Liver (tissue), 9 donors: ENCODE results near the gene CDKN2C. TPM values are rescaled to one million over a fixed set of nuclear protein-coding genes. Genes with fewer than 3 reads are reported as not detected.

Experiments
- DNase-seq: peaks from one replicate; pipeline ENCODE4 v3.0.0-alpha.2; 2017; ENCODE audit warnings: low spot score
- H3K27ac ChIP-seq, 2 donors: one replicate each; pipeline ENCODE4 v1.7.0; 2013; ENCODE audit warnings: inconsistent platforms in 2 of 2, low read length in 2 of 2, control low read depth in 1 of 2, low read depth in 1 of 2, mild to moderate bottlenecking in 1 of 2
- H3K27me3 ChIP-seq, 4 donors: one replicate each; pipeline versions ENCODE4 v1.6.1 to v1.7.0; 2013; ENCODE audit warnings: low read length in 3 of 4, inconsistent platforms in 1 of 4, mild to moderate bottlenecking in 1 of 4, moderate library complexity in 1 of 4; ENCODE audit not compliant: control insufficient read depth in 4 of 4, insufficient read depth in 4 of 4
- H3K36me3 ChIP-seq, 4 donors: one replicate each; pipeline versions ENCODE4 v1.6.1 to v1.7.0; 2013; ENCODE audit warnings: low read length in 3 of 4, mild to moderate bottlenecking in 3 of 4, low read depth in 1 of 4, moderate library complexity in 1 of 4; ENCODE audit not compliant: control insufficient read depth in 4 of 4, insufficient read depth in 3 of 4
- H3K4me1 ChIP-seq, 4 donors: one replicate each; pipeline versions ENCODE4 v1.6.1 to v1.7.0; 2013; ENCODE audit warnings: low read length in 3 of 4, mild to moderate bottlenecking in 3 of 4, moderate library complexity in 1 of 4; ENCODE audit not compliant: control insufficient read depth in 4 of 4, insufficient read depth in 4 of 4
- H3K4me3 ChIP-seq, 3 donors: one replicate each; pipeline versions ENCODE4 v1.6.1 to v1.7.0; 2013; ENCODE audit warnings: low read length in 3 of 3, control low read depth in 1 of 3, low read depth in 1 of 3, mild to moderate bottlenecking in 1 of 3
- H3K9ac ChIP-seq, 2 donors: one replicate each; pipeline ENCODE4 v1.7.0; 2013; ENCODE audit warnings: low read length in 2 of 2, mild to moderate bottlenecking in 2 of 2, moderate library complexity in 2 of 2, control low read depth in 1 of 2, low read depth in 1 of 2
- H3K9me3 ChIP-seq, 4 donors: one replicate each; pipeline versions ENCODE4 v1.6.1 to v1.7.0; 2013; ENCODE audit warnings: low read length in 3 of 4; ENCODE audit not compliant: control insufficient read depth in 4 of 4
- ATF3 ChIP-seq: IDR thresholded peaks from 2 replicates; pipeline ENCODE4 v1.6.1; 2016; ENCODE audit warnings: antibody characterized with exemption
- CTCF ChIP-seq: fragments of 150-350 bp; IDR thresholded peaks from 2 replicates; pipeline ENCODE4 v1.5.1; 2017; ENCODE audit warnings: improper control_type of control experiment, low read depth, low read length; ENCODE audit not compliant: missing input control
- EGR1 ChIP-seq, 2 donors: IDR thresholded peaks; 2 replicates each; pipeline ENCODE4 v1.6.1; 2016 to 2018; ENCODE audit warnings: antibody characterized with exemption in 2 of 2, low read depth in 2 of 2
- FOXA1 ChIP-seq: IDR thresholded peaks from 2 replicates; pipeline ENCODE4 v1.6.1; 2016; ENCODE audit warnings: antibody characterized with exemption
- FOXA2 ChIP-seq: IDR thresholded peaks from 2 replicates; pipeline ENCODE4 v1.6.1; 2016; ENCODE audit warnings: antibody characterized with exemption
- GABPA ChIP-seq, 2 donors: IDR thresholded peaks in 1 of 2; conservative IDR thresholded peaks in 1 of 2; 2 replicates each; pipeline ENCODE4 v1.6.1; 2016; ENCODE audit warnings: antibody characterized with exemption in 2 of 2, mild to moderate bottlenecking in 1 of 2, moderate library complexity in 1 of 2
- HNF4A ChIP-seq, 2 donors: conservative IDR thresholded peaks; 2 replicates each; pipeline ENCODE4 v1.6.1; 2016; ENCODE audit warnings: antibody characterized with exemption in 2 of 2, mild to moderate bottlenecking in 2 of 2
- HNF4G ChIP-seq: IDR thresholded peaks from 2 replicates; pipeline ENCODE4 v1.6.1; 2016; ENCODE audit warnings: antibody characterized with exemption
- JUND ChIP-seq, 2 donors: IDR thresholded peaks; 2 replicates each; pipeline ENCODE4 v1.6.1; 2016; ENCODE audit warnings: antibody characterized with exemption in 2 of 2
- MAX ChIP-seq: IDR thresholded peaks from 2 replicates; pipeline ENCODE4 v1.6.1; 2016; ENCODE audit warnings: antibody characterized with exemption
- NR2F2 ChIP-seq: IDR thresholded peaks from 2 replicates; pipeline ENCODE4 v1.6.1; 2016; ENCODE audit warnings: antibody characterized with exemption
- RAD21 ChIP-seq, 2 donors: IDR thresholded peaks; 2 replicates each; pipeline ENCODE4 v1.6.1; 2016; ENCODE audit warnings: antibody characterized with exemption in 2 of 2, mild to moderate bottlenecking in 2 of 2
- REST ChIP-seq: IDR thresholded peaks from 2 replicates; pipeline ENCODE4 v1.6.1; 2016; ENCODE audit warnings: antibody characterized with exemption, mild to moderate bottlenecking
- RXRA ChIP-seq, 2 donors: IDR thresholded peaks; 2 replicates each; pipeline ENCODE4 v1.6.1; 2017 to 2018; ENCODE audit warnings: antibody characterized with exemption in 2 of 2, mild to moderate bottlenecking in 1 of 2
- SP1 ChIP-seq: IDR thresholded peaks from 2 replicates; pipeline ENCODE4 v1.6.1; 2018; ENCODE audit warnings: antibody characterized with exemption, mild to moderate bottlenecking
- TAF1 ChIP-seq: conservative IDR thresholded peaks from 2 replicates; pipeline ENCODE4 v1.6.1; 2016; ENCODE audit warnings: antibody characterized with exemption, mild to moderate bottlenecking
- YY1 ChIP-seq: IDR thresholded peaks from 2 replicates; pipeline ENCODE4 v1.6.1; 2016; ENCODE audit warnings: antibody characterized with exemption, mild to moderate bottlenecking
- ZBTB33 ChIP-seq: IDR thresholded peaks from 2 replicates; pipeline ENCODE4 v1.6.1; 2016; ENCODE audit warnings: antibody characterized with exemption
- WGBS: extraction: QIAGEN DNeasy Blood & Tissue Kit; methylation state at CpG from one replicate; pipeline ENCODE4 v1.1.7; 2013; 5-methylcytosine and 5-hydroxymethylcytosine counted together
- polyA plus RNA-seq, 2 donors: library from polyadenylated mRNA; stranded (reverse) in 1 of 2; unstranded in 1 of 2; fragments of 200-250 nt in 1 of 2; fragments of >200 nt in 1 of 2; fragmentation: Nextera tagmentation in 1 of 2; extraction: Ambion mirVana in 1 of 2; gene quantifications; one replicate each; pipeline versions ENCODE4 v1.2.1 to v1.2.3, GENCODE V29; 2013 to 2015
- total RNA-seq, 2 donors: library from RNA; depleted of rRNA; stranded (reverse); fragments of >200 nt; gene quantifications; one replicate each; pipeline ENCODE4 v1.2.3, GENCODE V29; 2014
- donor health status: healthy.
- donor health status: healthy.
- donor health status: healthy.
- donor health status: healthy.
- donor health status: healthy.

The CDKN2C gene
- total and polyA plus RNA-seq, 4 donors: 1.9 to 27.4 (median 4.2) TPM

- Histone ChIP-seq H3K36me3 (no peaks in the 10 kb centered on the region), H3K27ac (no peak overlapping the region), H3K9me3 (no peaks in the 10 kb centered on the region), H3K4me3 (no peak overlapping the region), H3K4me1 (peaks cover 0 to under 1% (median 0%) of the 10 kb centered on the region in 4 donors), H3K27me3 (no peaks in the 10 kb centered on the region), H3K9ac (no peak overlapping the region)
- DNase-seq: no peak
- TF ChIP-seq NR2F2 (no peak), FOXA2 (no peak), MAX (no peak), REST (no peak), SP1 (no peak), EGR1 (IDR thresholded peaks at IDR 0.05; ENCODE audit: low read depth in 2 of 2) (no peak), ATF3 (no peak)
- 72% methylated on average over 1 of the region's 1 CpG for whole genome bisulfite sequencing
These were observed 15.0 kb downstream of the CDKN2C start for GRCh38 chr1:50985094-50985493.

- H3K27ac ChIP-seq: no peak overlapping the region
- no peaks in the 10 kb centered on the region for H3K4me1 ChIP-seq
- DNase-seq: no peak
- WGBS: 78% methylated on average over 4 of the region's 4 CpGs
- H3K36me3 ChIP-seq: no peaks in the 10 kb centered on the region
- TF ChIP-seq EGR1 (IDR thresholded peaks at IDR 0.05; ENCODE audit: low read depth in 2 of 2) (no peak), TAF1 (no peak), RAD21 (IDR thresholded peaks at IDR 0.05) (no peak), ATF3 (no peak), HNF4A (conservative IDR thresholded peaks at IDR 0.05) (no peak), CTCF (no peak), REST (no peak), ZBTB33 (no peak), SP1 (no peak), RXRA (IDR thresholded peaks at IDR 0.05) (no peak), JUND (IDR thresholded peaks at IDR 0.05) (no peak), MAX (no peak), YY1 (no peak), NR2F2 (no peak), HNF4G (no peak), FOXA1 (no peak), GABPA (IDR thresholded peaks at IDR 0.05 in 1 of 2, conservative IDR thresholded peaks at IDR 0.05 in 1 of 2) (no peak), FOXA2 (no peak)
- no peak overlapping the region for H3K9ac ChIP-seq
- no peak overlapping the region for H3K4me3 ChIP-seq
- H3K27me3 ChIP-seq: no peaks in the 10 kb centered on the region
- H3K9me3 ChIP-seq: no peaks in the 10 kb centered on the region
These were observed 16.6 kb downstream of the CDKN2C start for GRCh38 chr1:50986653-50987052.
